NCI-H187 treated with DMSO at 0.1 percent for 48 hours (cell line): Measurements from ENCODE around the gene CASP1.

ENCODE experiments used
- DNase-seq: peaks from one replicate; lab custom pipeline; 2025; lab: John Stamatoyannopoulos, UW

The CASP1 gene

GRCh38 chr11:104984808-104985207, 50.1 kb downstream of the CASP1 start:
- no peak for DNase-seq

- no peak for DNase-seq
Observed at GRCh38 chr11:104979839-104980238, 55.1 kb downstream of the CASP1 start.
